ENCODE data around the gene TCP11L2.

Gene TCP11L2

GRCh38 chr12:106302401-106303201, at the start of gene TCP11L2:
Gene TCP11L2 (plus strand): TSS chr12:106302733. CDS start chr12:106311076, 8,343 bp downstream.
- DNase-seq (ENCODE audit: extremely low spot score, insufficient read length, low read depth) (peak; percentile 92), FAIRE-seq (peak; percentile 78)

GRCh38 chr12:106254724-106255123, 47.8 kb upstream of the TCP11L2 start:
- DNase-seq (ENCODE audit: extremely low spot score, insufficient read length, low read depth): no peak
- FAIRE-seq: no peak

- DNase-seq (ENCODE audit: extremely low spot score, insufficient read length, low read depth) (no peak), FAIRE-seq (no peak)
Observed at GRCh38 chr12:106255493-106255892, 47.0 kb upstream of the TCP11L2 start.

- no peak for FAIRE-seq
- DNase-seq (ENCODE audit: extremely low spot score, insufficient read length, low read depth): no peak
Observed at GRCh38 chr12:106255952-106256351, 46.6 kb upstream of the TCP11L2 start.

GRCh38 chr12:106256524-106256923, 46.0 kb upstream of the TCP11L2 start:
- no peak for FAIRE-seq
- no peak for DNase-seq (ENCODE audit: extremely low spot score, insufficient read length, low read depth)

- FAIRE-seq (no peak), DNase-seq (ENCODE audit: extremely low spot score, insufficient read length, low read depth) (no peak)
Observed at GRCh38 chr12:106258226-106258625, 44.3 kb upstream of the TCP11L2 start.

GRCh38 chr12:106258935-106259334, 43.6 kb upstream of the TCP11L2 start:
- FAIRE-seq: no peak
- DNase-seq (ENCODE audit: extremely low spot score, insufficient read length, low read depth): no peak

GRCh38 chr12:106265116-106265515, 37.4 kb upstream of the TCP11L2 start:
- DNase-seq (ENCODE audit: extremely low spot score, insufficient read length, low read depth) (no peak), FAIRE-seq (no peak)

- DNase-seq (ENCODE audit: extremely low spot score, insufficient read length, low read depth): no peak
- FAIRE-seq: no peak
Observed at GRCh38 chr12:106267535-106267934, 35.0 kb upstream of the TCP11L2 start.

- FAIRE-seq (no peak), DNase-seq (ENCODE audit: extremely low spot score, insufficient read length, low read depth) (no peak)
Observed at GRCh38 chr12:106269150-106269771, 33.3 kb upstream of the TCP11L2 start.

GRCh38 chr12:106271575-106272505, 30.7 kb upstream of the TCP11L2 start:
- DNase-seq (ENCODE audit: extremely low spot score, insufficient read length, low read depth) (no peak), FAIRE-seq (no peak)

GRCh38 chr12:106273491-106273890, 29.0 kb upstream of the TCP11L2 start:
- FAIRE-seq: no peak
- DNase-seq (ENCODE audit: extremely low spot score, insufficient read length, low read depth): no peak

GRCh38 chr12:106274012-106274411, 28.5 kb upstream of the TCP11L2 start:
- DNase-seq (ENCODE audit: extremely low spot score, insufficient read length, low read depth) (no peak), FAIRE-seq (no peak)

- FAIRE-seq: no peak
- no peak for DNase-seq (ENCODE audit: extremely low spot score, insufficient read length, low read depth)
Observed at GRCh38 chr12:106274575-106275121, 27.9 kb upstream of the TCP11L2 start.

GRCh38 chr12:106275458-106275857, 27.1 kb upstream of the TCP11L2 start:
- DNase-seq (ENCODE audit: extremely low spot score, insufficient read length, low read depth) (no peak), FAIRE-seq (no peak)

- DNase-seq (ENCODE audit: extremely low spot score, insufficient read length, low read depth): peak; percentile 26
Observed at GRCh38 chr12:106276032-106276740, 26.3 kb upstream of the TCP11L2 start.

GRCh38 chr12:106280106-106280505, 22.4 kb upstream of the TCP11L2 start:
- FAIRE-seq: no peak
- no peak for DNase-seq (ENCODE audit: extremely low spot score, insufficient read length, low read depth)

More at GRCh38 chr12:106276032-106276740, 26.3 kb upstream of the TCP11L2 start:
- peak; percentile 78 for FAIRE-seq

- DNase-seq (ENCODE audit: extremely low spot score, insufficient read length, low read depth): no peak
- FAIRE-seq: no peak
Observed at GRCh38 chr12:106281056-106281782, 21.3 kb upstream of the TCP11L2 start.

GRCh38 chr12:106281804-106282203, 20.7 kb upstream of the TCP11L2 start:
- FAIRE-seq: no peak
- no peak for DNase-seq (ENCODE audit: extremely low spot score, insufficient read length, low read depth)
